T-helper 2 cell treated with Interferon-gamma antibody and Interleukin-4, amounts not matched to agents 5 μg/mL and 100 μg/mL, for 36 hours (primary cell): ENCODE measurements around the gene DNMT1.
A peak's percentile ranks its signal among the peaks of the same experiment; 100 is the strongest.

Source experiments
- DNase-seq: peaks from one replicate; pipeline ENCODE4 v3.0.0; 2021; ENCODE audit warnings: low spot score
- H3K27ac Mint-ChIP-seq: one replicate; pipeline ENCODE4 v1.8.0; 2021; ENCODE audit warnings: mild to moderate bottlenecking, mixed read lengths
- H3K27me3 Mint-ChIP-seq: one replicate; pipeline ENCODE4 v1.8.0; 2021; ENCODE audit warnings: low read depth, mixed read lengths
- H3K36me3 Mint-ChIP-seq: one replicate; pipeline ENCODE4 v1.8.0; 2021; ENCODE audit warnings: low read depth, mixed read lengths
- H3K4me1 Mint-ChIP-seq: one replicate; pipeline ENCODE4 v1.8.0; 2021; ENCODE audit warnings: low read depth, mixed read lengths
- H3K4me3 Mint-ChIP-seq: one replicate; pipeline ENCODE4 v1.8.0; 2022; ENCODE audit warnings: mild to moderate bottlenecking, moderate library complexity, mixed read lengths
- H3K9me3 Mint-ChIP-seq: one replicate; pipeline ENCODE4 v1.8.0; 2021; ENCODE audit warnings: mixed read lengths

The DNMT1 gene

DNA sequence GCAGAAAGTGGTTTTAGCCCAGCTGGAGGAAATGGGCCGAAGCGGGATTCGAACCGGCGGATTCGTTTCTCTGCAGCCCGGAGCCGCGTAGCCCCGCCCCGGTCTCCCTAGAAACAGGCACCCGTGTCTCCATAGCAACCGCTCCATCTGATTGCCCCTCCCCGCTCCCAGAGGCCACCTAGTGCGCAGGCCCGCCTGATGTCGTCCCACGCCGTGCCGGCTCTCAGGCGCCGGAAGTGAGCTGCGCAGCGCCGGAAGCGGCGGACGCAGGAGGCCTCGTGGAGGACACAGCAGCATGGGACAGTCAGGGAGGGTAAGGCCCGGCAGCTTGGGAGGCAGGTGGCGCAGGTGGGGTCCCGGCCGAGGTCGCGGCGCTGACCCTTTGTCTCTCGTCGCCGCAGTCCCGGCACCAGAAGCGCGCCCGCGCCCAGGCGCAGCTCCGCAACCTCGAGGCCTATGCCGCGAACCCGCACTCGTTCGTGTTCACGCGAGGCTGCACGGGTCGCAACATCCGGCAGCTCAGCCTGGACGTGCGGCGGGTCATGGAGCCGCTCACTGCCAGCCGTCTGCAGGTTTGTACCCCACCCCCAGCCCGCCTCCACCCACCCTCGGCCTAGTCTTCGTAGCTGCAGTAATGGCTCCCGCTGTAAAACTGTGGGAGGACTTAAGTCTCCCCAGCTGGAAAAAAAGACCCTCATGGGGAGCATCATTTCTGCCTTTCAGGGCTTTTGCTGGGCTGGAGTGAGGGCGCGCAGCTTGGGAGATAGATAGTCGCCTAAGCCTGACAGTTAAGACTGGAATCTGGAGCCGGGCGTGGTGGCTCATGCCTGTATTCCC is 88.4 kb downstream of the DNMT1 start, which contains the start of gene PPAN:
TSS of gene PPAN (plus strand) at position 263 of the 837 bp plus-strand sequence. CDS start at position 296, 33 bp downstream.
- no peaks in the 10 kb centered on the region for H3K9me3 Mint-ChIP-seq
- peak; percentile 97 for DNase-seq
- H3K27ac Mint-ChIP-seq, result peak within 1 kb of the TSS; percentile 100
- peaks cover 32% of the 10 kb centered on the region for H3K36me3 Mint-ChIP-seq
- no peaks in the 10 kb centered on the region for H3K27me3 Mint-ChIP-seq
- peaks cover 41% of the 10 kb centered on the region for H3K4me1 Mint-ChIP-seq
- peak within 1 kb of the TSS; percentile 79 for H3K4me3 Mint-ChIP-seq

DNA sequence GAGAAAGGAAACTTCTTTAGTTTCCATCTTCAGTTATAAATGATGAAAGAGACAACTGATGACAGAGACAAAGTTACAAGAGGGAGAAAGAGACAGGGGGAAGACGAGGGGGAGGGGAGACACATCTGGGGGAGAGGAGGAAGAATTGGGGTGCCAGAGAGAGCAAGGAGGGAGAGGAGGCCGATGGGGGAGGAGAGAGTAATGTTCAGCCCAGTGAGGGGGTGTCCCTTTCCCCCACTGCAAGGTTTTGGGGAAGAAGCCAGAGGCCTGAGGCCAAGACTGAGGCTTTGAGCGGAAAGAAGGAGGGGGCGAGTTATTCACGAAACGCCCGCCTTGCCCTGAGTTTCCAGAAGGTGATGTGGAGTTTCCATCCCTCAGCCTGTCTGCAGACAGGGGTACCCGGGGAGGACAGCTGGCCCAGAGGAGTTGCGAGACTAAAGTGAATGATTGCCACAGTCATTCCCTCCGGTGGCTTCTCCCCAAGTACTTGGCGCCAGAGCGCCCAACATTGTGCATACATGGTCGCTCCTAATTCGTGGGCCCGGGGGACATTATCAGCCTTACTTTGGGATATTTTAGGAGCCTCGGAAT is 89.1 kb downstream of the DNMT1 start:
- DNase-seq, result peak; percentile 90

DNA sequence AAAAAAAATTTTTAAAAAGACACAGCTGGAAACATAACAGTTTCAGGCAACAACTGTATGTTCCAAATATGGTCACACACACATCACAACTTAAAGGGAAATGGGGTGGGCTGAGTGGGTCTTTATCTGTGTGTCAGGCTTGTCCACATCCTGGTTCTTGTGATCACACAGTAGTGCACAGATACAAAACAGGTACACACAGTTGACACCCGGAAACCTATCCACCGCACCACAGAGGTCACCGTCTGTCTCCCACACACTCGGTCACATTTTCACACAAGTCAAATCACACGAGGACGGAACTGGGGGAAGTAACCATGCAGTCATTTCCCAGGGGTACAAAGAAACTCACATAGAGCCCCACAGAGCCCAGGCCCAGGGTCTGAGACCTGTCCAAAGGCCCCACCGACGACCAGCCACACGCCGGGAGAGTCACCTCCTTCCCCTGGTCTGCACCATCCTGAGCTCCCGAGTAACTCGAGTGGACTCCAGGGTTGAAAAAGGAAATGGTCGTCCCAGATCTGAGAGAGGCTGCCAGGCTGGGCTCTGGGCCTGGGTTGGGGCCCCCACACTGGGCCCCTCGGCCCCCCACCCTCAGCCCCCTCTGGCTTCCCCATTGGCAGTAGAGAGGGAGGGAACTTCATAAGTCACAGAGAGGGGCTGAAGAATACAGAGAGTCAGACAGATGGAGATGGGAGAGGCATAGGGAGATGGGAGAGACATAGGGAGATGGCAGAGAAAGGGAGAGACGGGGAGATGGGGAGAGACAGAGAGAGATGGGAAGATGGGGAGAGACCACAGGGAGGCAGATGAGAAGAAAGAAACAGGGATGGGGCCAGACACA is 89.9 kb downstream of the DNMT1 start:
- DNase-seq, result peak; percentile 90
- Mint-ChIP-seq H3K4me3 (peak overlapping the region; percentile 79), H3K9me3 (no peaks in the 10 kb centered on the region), H3K27ac (peak overlapping the region; percentile 100), H3K36me3 (peaks cover 25% of the 10 kb centered on the region), H3K27me3 (no peaks in the 10 kb centered on the region), H3K4me1 (peaks cover 40% of the 10 kb centered on the region)

More for the DNA sequence above, 89.1 kb downstream of the DNMT1 start:
- Mint-ChIP-seq H3K9me3 (no peaks in the 10 kb centered on the region), H3K4me3 (peak overlapping the region; percentile 79), H3K4me1 (peaks cover 38% of the 10 kb centered on the region), H3K36me3 (peaks cover 28% of the 10 kb centered on the region), H3K27ac (peak overlapping the region; percentile 100), H3K27me3 (no peaks in the 10 kb centered on the region)

DNA sequence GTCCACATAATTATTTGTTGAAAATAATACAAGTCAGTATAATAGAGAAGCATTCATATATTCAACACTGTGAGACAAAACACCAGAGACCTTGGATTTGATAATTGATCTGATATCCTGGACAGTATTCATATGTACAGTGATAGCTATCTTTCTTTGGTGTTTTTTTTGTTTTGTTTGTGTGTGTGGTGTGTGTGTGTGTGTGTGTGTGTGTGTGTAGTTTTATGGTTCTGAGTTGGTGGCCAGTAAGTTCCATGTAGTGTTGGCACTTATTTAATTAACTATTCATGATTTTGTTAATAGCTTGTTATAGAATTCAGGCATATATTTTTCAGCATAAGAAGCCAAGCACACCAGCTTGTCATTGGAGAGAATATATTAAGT is 90.6 kb downstream of the DNMT1 start:
- peak overlapping the region; percentile 79 for H3K4me3 Mint-ChIP-seq
- peaks cover 18% of the 10 kb centered on the region for H3K36me3 Mint-ChIP-seq
- no peaks in the 10 kb centered on the region for H3K9me3 Mint-ChIP-seq
- H3K4me1 Mint-ChIP-seq, result peaks cover 44% of the 10 kb centered on the region
- no peaks in the 10 kb centered on the region for H3K27me3 Mint-ChIP-seq
- DNase-seq, result no peak
- H3K27ac Mint-ChIP-seq, result peak overlapping the region; percentile 100

DNA sequence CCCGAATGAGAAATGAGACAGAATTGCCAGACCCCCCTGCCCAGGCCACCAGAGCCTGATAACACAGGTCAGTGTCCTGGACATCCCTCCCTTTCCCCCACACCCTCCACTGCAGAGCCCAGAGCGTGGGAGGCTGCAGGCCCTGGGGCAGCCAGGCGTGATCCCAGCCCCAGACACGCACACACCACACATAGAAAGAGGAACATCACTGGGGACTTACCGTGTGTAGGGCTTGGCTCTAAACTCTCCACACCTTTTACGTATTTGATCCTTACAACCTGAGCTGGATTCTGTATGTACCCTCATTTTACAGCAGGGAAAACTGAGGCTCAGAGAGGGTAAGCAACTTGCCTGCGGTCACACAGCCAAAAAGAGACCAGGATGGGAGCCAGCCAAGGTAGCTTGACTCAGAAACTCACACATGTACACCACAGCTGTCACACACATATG is 91.9 kb downstream of the DNMT1 start:
- peaks cover 49% of the 10 kb centered on the region for H3K4me1 Mint-ChIP-seq
- no peaks in the 10 kb centered on the region for H3K9me3 Mint-ChIP-seq
- H3K27ac Mint-ChIP-seq, result peak overlapping the region; percentile 77
- H3K27me3 Mint-ChIP-seq, result no peaks in the 10 kb centered on the region
- DNase-seq, result no peak
- H3K36me3 Mint-ChIP-seq, result peaks cover 15% of the 10 kb centered on the region
- H3K4me3 Mint-ChIP-seq, result peak overlapping the region; percentile 36

DNA sequence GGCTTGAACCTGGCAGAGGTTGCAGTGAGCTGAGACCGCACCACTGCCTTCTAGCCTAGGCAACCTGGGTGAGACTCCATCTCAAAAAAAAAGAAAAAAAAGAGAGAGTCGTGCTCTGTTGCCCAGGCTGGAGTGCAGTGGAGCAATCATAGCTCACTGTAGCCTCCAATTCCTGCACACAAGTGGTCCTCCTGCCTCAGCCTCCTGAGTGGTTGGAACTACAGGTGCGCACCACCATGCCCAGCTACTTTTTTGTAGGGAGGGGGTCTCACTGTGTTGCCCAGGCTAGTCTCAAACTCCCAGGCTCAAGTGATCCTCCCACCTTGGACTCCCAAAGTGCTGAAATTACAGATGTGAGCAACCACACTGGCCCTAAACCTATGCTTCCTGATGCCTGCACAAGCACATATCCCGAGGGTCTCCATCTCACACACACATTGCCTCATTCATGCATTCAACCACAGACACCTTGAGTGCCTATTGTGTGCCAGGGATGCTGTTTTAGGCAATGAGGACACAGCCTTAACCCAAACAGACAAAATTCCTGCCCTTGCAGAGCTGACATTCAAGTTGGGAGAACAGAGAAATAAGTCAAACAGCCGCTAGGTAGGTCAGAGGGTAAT is 94.5 kb downstream of the DNMT1 start:
- Mint-ChIP-seq H3K27me3 (no peaks in the 10 kb centered on the region), H3K36me3 (peaks cover 6% of the 10 kb centered on the region), H3K9me3 (no peaks in the 10 kb centered on the region), H3K27ac (peak overlapping the region; percentile 77), H3K4me3 (no peak overlapping the region), H3K4me1 (peaks cover 33% of the 10 kb centered on the region)
- DNase-seq, result no peak

DNA sequence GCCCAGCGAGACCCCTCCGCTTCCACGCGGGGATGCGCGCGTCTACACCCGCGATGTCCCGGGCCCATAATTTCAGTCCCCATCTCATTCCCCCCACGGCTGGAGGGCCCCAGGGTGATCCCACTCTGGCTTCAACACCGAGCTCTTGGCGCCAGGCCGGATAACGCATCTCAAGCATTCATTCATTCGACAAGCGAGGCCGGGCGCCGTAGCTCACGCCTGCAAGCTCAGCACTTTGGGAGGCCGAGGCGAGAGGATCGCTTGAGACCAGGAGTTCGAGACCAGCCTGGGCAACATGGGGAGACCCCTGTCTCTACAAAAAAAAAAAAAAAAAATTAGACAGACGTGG is 98.2 kb downstream of the DNMT1 start:
- Mint-ChIP-seq H3K9me3 (no peaks in the 10 kb centered on the region), H3K27me3 (no peaks in the 10 kb centered on the region), H3K36me3 (peaks cover 26% of the 10 kb centered on the region), H3K27ac (peak overlapping the region; percentile 57), H3K4me3 (peak overlapping the region; percentile 57), H3K4me1 (peaks cover 13% of the 10 kb centered on the region)
- DNase-seq, result no peak

DNA sequence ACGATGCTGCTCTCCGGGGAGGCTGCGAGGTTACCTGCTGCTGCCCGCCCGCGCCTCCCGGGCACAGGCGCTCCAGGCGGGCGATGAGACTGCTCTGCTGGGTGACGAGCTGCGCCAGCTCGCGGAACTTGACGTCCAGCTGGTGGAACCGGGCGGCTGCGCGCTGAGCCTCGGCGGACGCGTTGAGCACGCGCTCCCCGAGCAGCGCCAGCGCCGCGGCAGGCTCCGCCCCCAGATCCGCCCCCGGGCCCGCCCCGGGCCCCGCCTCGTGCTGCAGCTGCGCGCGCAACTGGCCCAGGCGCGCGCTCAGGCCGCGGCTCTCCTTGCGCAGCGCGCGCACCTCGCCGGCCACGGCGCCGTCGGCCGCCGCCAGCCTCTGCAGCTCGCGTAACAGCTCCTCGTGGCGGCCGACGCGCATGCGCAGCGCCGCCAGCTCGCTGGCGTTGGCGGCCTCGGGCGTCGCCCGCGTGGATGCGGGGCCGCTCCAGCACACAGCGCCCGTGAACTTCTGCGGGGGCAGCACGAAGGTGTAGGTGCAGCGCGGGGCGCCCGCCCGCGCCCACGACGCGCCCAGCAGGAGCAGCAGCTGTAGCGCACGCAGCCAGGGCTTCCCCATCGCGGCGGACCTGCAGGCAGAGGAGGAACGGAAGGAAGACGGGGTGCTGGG is 98.7 kb downstream of the DNMT1 start:
- Mint-ChIP-seq H3K36me3 (peaks cover 28% of the 10 kb centered on the region), H3K27ac (peak overlapping the region; percentile 57)
- DNase-seq, result peak; percentile 94

DNA sequence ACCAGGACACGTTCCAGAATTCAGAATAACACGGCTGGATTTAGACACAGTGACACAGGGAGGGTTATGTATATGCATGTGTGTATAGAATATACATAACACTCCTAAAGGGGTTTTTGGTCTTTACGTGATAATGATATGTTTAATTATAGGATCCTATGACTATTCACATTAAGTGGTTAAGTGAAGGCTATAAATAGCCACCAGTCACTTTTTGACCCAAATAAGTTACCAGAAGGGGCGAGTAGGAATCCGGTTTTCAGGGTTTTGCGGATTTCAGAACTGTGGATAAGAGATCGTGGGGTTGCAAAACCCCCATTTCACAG is 99.2 kb downstream of the DNMT1 start:
- Mint-ChIP-seq H3K36me3 (peaks cover 28% of the 10 kb centered on the region), H3K27ac (peak overlapping the region; percentile 52), H3K27me3 (no peaks in the 10 kb centered on the region), H3K4me1 (peaks cover 13% of the 10 kb centered on the region), H3K4me3 (no peak overlapping the region), H3K9me3 (no peaks in the 10 kb centered on the region)
- DNase-seq, result no peak

More for the DNA sequence above, 98.7 kb downstream of the DNMT1 start:
- H3K4me1 Mint-ChIP-seq, result peaks cover 13% of the 10 kb centered on the region
- H3K9me3 Mint-ChIP-seq, result no peaks in the 10 kb centered on the region
- no peaks in the 10 kb centered on the region for H3K27me3 Mint-ChIP-seq
- H3K4me3 Mint-ChIP-seq, result peak overlapping the region; percentile 57

DNA sequence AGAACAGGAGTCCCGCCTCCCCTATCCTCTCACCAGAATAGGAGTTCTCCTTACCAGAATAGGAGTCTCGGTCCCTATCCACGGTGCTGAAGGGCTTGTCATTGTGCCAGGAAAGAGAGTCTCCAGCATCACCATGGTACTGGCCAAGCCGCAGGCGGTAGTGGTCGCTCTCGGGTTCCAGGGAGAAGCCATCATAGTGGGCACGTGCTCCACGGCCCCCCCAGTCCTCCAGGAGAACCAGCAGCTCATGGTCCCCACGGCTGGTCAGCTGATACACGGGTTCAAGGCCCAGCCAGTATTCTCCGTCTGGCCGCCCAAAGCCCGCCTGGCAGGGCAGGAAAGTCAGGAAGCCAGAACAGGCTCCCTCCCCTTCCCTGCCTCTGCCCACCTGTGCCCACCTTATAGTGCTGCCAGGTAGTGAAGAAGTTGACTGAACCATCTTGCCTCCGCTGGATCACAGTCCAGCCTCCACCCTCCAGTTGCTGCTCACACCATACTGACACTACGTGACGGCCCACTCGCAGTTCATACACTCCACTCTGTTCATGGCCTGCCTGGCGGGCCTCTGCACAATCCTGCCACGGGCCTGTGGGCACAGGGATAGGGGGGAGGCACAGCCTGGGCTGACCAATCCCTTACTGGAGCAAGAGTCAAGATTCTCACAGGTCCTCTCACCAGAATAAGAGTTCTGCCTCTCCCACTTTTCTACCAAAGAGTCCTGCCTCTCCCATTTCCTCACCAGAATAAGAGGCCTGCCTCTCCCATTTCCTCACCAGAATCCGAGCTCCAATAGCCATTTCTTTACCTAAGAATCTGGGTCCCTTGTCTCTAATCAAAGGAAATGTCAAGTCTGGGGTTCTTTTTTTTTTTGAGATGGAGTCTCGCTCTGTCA is 101.2 kb downstream of the DNMT1 start:
- H3K9me3 Mint-ChIP-seq, result no peaks in the 10 kb centered on the region
- H3K27ac Mint-ChIP-seq, result no peak overlapping the region
- no peak overlapping the region for H3K4me3 Mint-ChIP-seq
- H3K36me3 Mint-ChIP-seq, result peaks cover 33% of the 10 kb centered on the region
- H3K27me3 Mint-ChIP-seq, result no peaks in the 10 kb centered on the region
- H3K4me1 Mint-ChIP-seq, result peaks cover 1% of the 10 kb centered on the region
- no peak for DNase-seq

DNA sequence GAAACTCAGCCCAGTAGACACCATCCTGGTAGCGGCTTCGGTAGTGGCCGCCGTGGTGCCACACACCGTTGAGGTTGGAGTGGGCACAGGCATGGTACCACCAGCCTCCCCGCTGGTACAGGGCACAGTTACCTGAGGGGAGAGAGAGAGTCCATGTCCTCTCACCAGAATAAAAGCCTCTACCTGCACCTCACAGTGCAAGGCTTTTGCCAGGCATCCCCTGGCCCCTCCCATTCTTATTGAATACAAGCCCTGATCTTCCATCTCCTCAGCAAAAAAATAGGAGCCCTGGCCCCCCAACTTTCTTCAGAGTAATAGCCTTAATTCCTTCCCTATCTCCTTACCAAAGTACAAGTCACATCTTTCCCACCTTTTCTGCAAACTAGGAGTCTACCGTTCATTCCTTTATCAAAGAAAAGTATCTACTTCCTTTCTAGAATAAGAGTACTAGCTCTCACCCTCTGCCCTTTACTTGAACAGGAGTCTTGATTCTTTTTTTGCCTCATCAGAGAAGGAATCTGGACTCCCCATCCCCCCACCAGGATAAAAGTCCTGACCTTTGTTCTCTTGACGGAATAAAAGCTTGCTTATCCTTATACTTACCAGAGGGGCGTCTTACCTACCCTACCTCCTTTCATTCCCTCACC is 102.0 kb downstream of the DNMT1 start:
- DNase-seq, result no peak
- no peaks in the 10 kb centered on the region for H3K27me3 Mint-ChIP-seq
- peak overlapping the region; percentile 15 for H3K27ac Mint-ChIP-seq
- no peaks in the 10 kb centered on the region for H3K9me3 Mint-ChIP-seq
- peaks cover 33% of the 10 kb centered on the region for H3K36me3 Mint-ChIP-seq
- no peak overlapping the region for H3K4me3 Mint-ChIP-seq
- peaks cover 1% of the 10 kb centered on the region for H3K4me1 Mint-ChIP-seq

DNA sequence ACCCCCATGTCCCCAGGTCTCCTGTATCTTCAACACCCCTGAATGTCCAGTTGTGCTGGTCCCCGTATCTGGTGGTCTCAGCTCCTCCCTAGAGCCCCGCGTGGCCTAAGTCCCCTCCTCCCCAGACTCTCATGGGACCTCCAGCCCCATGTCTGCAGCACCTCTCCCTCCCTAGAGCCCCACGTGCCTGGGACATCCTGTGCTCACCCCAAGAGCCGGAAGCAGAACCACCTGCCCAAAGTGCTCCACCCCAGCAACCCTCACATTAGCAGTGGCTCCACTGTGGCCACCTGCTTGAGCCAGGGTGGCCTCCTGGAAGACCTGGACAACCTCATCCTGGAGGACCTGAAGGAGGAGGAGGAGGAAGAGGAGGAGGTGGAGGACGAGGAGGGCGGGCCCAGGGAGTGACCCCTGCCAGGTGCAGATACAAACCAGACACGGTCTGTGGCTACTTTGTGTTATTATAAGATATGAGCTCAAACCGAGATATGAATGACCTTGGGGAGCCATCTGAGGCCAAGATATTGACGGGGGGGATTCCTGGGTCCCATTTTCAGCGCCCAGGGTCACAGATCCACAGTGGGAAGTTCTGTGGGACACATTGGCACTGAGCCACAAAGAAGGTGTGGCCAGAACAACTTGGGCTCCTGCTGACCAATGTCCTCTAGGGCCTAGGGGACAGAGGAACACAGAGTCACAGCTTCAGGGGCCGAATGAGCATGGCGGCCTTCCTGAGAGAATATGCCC is 102.7 kb downstream of the DNMT1 start:
- Mint-ChIP-seq H3K9me3 (no peaks in the 10 kb centered on the region), H3K4me3 (no peak overlapping the region), H3K27ac (no peak overlapping the region), H3K27me3 (no peaks in the 10 kb centered on the region), H3K36me3 (peaks cover 40% of the 10 kb centered on the region), H3K4me1 (peaks cover 8% of the 10 kb centered on the region)
- DNase-seq, result no peak
